SW480 (cell line): ENCODE data around the gene MPG.

Source experiments
- DNase-seq: peaks from one replicate; pipeline ENCODE4 v3.0.0-alpha.2; 2016; ENCODE audit warnings: low spot score

MPG gene

DNA sequence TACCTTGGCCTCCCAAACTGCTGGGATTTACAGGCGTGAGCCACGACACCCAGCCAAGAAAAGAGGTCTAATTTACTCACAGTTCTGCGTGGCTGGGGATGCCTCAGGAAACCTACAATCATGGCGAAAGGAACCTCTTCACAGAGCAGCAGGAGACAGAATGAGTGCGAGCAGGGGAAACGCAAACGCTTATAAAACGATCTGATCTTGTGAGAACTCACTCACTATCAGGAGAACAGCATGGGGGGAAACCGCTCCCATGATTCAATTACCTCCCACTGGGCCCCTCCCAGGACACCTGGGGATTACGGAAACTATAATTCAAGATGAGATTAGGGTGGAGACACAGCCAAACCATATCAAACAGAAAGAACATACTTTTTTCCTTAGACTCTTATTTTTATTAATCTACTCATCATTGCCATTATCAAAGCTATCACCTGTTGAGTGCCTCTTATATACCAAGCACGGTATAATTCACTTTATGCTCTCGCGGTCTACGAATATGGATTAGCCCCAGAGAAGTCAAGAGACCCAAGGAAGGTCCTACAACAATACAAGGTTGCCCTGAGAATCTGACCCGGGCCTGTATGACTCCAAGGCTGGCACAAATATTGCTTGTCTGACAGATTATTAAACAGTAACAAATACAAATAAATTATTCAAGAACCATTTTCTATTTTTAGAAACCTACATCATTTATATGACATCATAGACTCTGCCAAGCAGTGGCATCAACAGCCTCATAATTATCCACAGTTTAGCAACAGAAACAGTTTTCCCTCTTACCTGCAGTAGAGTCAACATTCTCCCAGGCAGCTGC, 27.0 kb upstream of the MPG start:
- no peak for DNase-seq

DNA sequence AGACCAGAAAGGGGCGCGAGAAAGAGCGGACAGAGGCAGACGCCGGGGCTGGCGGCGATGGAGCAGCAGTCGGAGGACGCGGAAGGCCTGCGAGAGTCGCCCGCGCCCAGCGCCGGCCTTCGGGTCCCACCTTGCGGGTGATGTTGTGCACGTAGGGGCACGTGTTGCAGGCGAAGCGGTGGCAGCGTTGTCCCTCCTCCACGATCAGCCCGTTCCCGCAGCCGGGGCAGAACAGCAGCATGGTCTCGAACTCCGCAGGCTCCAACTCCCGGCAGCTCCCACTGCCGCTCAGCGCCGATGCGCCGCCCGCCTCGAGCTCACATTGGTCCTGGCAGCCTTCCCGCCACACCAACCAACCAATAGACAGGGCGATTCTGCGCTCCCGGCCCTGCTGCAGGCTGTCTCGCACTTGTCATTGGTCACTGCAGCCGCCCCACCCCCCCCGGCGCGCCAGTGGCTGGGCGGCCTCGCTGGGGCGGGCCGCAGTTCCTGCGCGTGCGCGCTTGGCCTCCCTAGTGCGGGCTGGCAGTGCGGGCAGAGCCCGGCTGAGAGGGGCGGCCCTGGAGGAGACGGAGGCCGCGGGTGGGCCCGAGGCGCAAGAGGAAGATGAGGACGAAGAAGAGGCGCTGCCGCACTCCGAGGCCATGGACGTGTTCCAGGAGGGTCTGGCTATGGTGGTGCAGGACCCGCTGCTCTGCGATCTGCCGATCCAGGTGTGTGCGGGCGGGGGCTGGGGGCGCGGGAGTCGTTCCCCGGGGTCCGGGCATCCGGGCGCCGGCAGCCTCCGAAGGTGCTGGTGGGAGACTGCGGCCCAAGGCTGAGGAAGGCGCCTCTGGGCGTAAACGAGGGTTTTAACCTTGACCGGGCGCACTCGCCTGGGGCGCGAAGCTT, 24.4 kb upstream of the MPG start, which contains the start of the genes POLR3K and SNRNP25:
Gene POLR3K (minus strand): TSS at position 263 of the 891 bp plus-strand sequence. CDS start 22 bp downstream, at position 241.
Gene SNRNP25 (plus strand): TSS at position 483 of the 891 bp plus-strand sequence. CDS start 189 bp downstream, at position 672.
- DNase-seq: peak; percentile 97

DNA sequence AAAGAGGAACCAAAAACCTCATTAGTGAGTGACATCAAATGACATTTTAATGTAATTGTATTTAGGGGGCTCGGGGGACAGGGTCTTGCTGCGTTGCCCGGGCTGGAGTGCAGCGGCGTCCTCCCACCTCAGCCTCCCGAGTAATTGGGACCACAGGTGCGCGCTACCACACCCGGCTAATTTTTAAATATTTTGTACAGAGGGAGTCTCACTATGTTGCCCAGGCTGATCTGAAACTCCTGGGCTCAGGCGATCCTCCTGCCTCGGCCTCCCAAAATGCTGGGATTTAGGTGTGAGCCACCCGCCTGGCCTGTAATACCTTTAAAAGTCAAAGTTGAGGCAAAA, 23.8 kb upstream of the MPG start:
- no peak for DNase-seq

DNA sequence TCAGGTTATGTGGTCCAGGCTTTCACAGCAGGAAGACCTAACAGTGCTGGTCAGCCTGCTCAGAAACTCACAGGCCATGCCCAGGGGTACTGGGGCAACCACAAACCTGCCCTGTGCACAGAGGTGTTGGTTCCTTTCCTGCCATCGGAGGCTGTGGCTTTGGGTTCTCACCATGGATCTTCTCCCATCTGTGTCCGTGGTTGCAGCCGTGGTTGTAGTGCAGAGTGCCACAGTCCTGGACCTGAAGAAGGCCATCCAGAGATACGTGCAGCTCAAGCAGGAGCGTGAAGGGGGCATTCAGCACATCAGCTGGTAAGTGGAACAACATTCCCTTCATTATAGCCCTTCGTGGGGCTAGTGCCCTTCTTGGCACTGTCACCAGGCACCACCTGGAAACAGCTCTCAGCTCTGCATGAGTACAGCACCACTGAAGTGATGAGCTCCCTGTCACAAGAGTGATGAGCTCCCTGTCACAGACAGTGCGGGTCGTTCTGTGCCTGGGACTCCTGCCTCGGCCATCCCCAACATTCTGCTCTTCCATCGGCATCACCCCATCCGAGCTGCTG, 22.4 kb upstream of the MPG start:
- no peak for DNase-seq

DNA sequence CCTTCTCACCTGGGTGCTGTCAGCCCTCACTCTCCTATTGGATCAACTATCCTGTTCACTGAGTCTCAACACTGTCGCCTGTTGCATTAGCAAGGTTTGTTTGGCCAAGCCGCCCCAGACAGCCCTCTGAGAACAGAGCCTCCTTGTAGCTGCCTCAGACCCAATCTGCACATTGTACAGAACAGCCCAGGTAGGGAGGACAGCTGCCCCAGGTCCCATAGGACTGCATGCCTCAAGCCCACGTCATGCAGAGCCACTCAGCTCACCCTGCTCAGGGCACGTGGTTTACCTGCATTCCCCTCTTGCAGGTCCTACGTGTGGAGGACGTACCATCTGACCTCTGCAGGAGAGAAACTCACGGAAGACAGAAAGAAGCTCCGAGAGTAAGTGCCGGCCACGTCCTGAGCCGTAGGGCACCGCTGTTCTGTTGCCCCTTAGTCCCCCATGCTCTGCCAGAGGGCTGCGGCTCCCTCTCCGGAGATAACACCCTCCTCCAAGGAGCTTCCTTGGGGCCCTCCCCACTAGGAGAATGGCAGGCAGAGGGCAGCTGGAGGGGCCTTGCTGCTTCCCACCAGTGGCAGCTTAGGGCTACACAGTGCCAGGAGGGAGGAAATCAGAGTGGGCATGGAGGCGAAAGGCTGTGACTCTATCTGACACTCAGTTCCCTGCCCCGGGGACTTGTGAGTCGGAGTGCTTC, 21.6 kb upstream of the MPG start:
- no peak for DNase-seq

DNA sequence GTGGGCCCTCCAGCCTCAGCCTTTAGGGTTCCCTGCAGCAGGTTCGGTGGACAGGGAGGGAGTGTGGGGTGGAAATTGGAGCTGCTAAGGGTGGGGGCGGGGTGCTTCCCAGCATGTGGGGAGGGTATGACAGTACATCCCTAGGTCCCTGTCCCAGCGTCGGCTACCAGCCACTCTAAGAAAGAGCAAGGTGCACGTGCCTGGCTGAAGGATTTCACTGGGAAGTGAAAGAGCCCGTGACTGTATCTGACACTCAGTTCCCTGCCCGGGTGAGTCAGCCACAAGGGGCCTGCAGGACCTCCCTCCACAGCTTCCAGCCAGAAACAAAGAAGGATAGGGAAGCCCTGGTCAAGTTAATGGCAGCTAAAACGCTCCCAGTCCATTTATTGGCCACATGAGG, 20.3 kb upstream of the MPG start:
- no peak for DNase-seq

DNA sequence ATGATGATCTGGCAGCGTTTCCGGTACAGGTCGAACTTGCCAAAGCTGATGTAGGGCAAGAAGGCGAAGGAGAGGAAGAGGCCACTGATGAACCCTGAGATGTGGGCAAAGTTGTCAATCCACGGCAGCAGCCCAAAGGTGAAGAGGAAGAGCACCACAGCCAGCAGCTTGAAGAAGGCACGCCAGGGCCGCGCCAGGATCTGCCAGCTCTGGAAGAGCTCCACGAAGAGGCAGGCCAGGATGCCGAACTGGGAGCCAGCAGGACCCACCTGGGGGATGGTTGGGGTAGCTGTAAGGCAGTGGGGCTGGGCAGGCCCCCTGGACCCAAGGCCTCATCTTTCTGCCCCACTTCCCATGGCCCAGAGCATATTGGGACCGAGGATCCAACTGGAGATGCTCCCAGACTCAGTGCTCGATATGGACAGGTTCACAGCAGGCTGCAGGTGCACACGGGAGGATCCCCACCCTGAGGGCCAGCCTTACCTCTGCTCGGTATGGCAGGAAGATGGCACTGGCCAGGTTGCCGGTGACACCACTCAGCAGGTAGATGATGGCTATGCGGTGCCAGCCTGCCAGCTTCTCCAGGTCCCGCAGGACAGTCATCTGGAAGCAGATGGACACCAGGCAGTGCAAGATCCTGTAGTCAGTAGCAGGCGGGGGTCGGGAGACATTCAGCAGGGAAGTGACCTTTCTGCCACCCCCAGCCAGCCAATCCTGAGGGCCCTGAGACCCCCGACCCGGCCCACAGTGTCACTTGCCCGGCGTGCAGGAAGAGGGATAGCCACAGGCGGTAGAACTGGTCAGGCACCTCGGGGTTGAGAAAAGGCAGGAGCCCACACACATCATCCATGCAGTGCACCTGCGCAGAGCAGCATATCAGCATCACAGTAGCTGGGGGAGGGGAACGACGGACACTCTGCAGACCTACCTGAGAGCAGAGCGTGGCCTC, 19.3 kb upstream of the MPG start:
- no peak for DNase-seq

DNA sequence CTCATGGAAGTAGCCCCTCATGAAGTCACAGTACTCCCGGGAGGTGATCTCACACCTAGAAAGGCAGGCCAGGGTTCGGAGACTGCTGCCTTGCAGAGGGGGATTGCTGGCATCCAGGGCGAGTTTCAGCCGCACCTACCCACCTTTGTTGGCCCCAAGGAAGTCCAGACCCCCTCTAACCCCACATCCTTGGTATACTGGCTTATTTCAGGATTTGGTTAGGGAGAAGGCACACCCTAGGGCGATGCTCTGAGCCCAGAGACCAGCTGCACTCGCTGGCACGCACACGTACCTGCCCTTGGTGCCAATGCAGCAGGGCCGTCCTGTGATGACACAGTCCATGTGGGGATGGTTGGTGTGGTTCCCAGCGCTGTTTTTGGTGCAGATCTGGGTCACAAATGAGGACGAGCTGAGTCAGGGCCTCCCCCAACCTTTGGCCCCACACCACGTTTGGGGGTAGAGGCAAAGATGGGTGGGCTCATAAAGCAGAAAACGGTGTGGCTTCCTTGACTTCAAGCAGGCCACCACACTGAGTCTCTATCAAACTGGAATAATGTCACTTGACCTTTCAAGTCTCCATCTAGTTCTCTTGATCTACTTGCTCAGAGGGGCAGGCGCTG, 18.5 kb upstream of the MPG start:
- no peak for DNase-seq

DNA sequence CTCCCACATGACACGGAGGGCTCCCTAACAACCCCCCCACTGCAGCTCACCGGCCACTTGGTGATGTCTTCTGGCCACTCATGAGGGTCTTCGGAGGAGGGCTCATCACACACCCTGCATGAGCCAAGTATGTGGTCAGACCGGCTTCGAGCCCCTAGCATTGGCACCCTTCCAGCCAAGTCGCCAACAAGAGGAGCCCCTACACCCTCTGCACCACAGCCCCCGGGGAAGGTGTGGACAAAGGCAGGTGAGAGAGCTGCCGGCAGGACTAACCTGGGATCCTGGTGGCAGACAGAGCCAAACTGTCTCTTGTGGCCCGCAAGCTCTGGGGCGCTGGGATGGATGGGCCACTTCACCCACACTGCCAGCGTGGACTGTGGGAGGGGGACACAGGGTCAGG, 17.9 kb upstream of the MPG start:
- DNase-seq: no peak

DNA sequence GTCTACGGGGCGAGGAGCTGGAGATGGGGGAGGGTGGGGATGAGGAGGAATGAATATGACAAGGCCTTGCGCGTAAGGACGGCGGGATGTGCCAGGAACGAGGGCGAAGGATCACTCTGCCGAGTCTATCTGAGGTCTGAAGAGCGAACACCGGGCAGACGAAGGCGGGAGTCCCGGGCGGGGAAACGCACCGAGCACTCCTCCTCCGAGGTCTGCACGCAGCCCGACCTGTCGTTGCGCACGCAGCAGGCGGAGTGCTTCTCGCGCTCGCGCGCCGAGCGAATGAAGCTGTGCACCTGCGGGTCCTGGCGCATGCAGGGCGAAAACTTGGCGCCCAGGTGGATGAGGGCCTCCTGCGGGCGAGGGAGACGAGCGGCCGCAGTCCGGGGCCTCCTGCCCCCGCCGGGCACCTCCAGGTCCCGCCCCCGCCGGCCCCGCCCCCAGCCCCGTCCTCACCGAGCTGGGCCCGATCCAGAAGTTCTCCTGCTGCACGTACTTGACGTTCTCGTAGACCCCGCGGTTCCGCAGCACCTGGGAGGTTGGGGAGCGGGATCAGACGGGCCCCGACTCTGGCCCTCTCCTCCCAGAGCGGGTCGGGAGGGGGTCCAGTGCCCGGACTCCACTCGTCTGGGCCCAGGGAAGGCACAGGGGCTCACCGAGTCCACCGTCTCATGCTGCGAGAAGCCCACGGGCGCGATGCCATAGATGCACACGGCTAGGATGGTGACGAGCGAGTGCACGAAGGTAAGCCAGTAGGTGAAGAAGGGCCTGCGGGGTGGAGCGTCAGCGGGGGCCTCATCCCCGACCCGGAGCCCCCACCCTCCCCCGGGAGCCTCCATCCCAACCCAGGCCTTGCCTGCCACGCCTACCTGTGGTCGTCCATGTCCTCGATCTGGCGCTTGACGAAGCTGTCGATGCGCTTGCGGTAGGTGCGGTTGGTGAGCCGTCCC, 16.8 kb upstream of the MPG start:
- no peak for DNase-seq

DNA sequence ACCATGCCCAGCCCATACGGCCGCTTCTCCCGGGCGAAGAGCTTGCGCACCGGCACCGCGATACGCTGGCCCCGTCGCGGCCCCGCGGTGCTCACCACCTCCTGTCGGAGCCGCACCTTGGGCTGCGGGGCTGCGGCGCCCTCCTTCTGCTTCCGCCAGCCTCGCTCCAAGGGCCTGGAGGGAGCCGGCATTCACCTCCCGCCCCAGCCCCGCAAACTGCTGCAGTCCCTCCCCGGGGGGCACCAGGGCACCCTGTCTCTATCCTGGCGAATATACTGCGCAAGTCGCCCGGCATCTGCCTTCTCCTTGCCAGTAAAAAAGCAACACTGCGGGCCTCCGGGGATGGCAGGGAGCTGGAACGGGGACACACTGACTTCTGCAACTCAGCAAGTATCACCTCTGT, 16.1 kb upstream of the MPG start:
- DNase-seq: no peak

DNA sequence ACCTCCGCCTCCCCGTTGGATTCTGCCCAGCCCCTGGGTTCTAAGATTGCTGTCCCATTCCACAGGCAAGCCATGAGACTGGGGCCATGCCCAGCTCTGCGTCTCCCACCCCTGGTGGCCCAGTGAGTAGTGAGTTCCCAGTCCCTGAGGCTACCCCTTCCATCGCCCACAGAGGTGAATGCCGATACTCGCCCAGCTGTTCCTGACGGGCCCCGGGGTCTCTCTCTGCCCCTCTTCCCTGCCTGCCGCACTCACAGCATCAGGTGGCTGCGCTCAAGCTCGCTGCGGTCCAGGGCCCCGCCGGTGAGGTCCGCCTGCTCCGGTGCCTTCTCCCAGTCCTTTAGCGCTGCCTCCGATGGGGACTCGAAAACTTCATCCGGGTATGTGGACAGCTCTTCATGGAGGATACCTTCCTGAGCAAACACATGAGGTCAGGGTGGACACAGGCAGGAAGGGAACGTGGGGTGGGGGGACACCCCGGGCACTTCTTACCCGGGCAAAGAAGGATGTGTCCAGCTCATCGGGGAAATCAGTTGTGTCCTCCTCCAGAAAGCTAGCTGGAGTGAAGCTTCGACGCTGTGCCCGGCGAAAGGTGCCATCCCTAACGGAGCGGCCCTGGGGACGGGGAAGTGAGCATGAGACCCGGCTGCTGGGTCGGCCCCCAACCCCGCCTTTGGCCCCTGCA, 15.6 kb upstream of the MPG start:
- DNase-seq: no peak

DNA sequence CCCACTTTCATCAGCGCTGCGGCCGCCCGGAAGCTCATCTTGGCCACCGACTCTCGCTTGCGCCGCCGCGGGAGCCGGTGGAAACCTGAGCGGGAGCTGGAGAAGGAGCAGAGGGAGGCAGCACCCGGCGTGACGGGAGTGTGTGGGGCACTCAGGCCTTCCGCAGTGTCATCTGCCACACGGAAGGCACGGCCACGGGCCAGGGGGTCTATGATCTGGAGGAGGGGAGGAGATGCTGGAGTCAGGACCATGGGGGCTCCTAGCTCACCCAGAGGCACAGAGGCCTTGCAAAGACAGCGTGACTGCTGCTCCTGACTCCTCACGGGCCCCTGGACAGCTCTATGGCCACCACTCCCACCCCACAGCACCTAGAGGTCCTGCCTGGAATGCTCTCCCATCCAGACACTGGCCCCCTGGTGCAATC, 15.0 kb upstream of the MPG start:
- DNase-seq: no peak

DNA sequence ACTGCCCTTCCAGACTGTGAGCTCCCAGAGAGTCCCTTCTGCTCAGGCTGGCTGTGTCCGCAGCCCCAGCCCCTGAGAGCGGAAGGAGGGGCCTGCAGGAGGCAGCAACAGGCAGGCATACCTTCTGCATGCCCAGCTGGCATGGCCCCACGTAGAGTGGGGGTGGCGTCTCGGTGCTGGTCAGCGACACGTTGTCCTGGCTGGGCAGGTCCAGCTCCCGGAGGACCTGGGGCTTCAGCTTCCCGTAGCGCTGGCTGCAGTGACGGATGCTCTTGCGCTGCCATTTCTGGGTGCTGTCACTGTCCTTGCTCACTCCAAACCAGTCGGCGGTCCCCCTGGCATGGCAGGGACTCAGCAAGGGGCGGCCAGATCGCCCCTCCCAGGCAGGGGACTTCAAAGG, 14.6 kb upstream of the MPG start:
- no peak for DNase-seq

DNA sequence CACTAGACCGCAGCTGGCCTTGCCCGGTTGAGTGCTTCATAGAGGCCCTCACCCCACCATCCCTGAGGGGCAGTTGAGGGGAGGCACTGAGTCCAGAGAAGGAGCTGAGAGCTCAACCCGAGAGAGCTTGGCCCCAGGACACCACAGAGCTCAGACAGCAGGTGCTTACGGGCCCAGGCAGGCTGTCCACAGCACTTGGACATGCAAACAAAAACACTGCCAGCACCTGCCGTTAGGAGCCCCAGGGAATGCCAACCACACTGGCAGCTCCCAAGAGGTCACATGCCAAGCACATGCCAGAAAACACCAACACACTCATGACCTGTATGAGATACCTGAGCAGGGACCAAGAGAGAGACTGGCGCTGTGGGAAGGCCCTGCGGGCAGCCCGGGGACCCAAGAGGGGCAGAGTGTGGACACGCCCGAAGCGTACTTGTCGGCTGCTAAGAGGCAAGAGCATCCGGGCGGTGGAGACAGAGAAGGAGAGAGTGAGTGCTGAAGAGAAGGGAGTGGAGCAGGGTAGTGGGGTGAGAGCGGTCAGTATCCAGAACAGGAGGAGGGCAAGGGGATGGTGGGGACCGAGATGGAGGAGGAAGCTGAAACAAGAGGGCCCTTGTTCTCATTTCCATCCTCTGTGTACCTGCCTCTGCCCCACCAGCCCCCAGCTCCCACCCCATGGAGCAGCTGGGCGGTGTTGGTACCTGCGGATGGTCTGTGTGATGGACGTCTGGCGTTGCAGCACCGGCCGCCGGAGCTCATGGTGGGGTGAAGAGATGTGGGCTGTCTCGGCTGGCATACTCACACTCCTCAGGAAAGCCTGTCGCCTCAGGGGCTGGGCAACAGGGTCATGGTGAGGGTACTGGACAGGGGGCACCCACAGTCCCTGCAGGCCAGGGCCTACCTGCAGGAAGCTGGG, 13.8 kb upstream of the MPG start:
- no peak for DNase-seq

DNA sequence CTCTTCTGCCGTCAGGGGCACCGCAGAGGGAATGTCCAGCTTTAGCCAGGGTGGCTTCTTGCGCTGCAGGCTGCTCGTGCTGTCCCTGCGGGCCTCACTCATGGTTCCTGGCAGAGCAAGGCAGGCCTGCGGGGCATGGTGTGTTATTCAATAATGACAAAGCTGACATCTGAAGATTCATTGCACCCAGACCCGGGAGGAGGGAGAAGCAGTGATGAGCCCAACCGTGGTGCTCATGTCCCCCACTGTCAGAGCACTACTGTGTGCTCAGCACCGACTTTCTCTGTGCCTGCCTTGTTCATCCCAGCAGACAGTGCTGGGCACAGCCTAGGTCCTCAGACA, 13.1 kb upstream of the MPG start:
- DNase-seq: no peak

DNA sequence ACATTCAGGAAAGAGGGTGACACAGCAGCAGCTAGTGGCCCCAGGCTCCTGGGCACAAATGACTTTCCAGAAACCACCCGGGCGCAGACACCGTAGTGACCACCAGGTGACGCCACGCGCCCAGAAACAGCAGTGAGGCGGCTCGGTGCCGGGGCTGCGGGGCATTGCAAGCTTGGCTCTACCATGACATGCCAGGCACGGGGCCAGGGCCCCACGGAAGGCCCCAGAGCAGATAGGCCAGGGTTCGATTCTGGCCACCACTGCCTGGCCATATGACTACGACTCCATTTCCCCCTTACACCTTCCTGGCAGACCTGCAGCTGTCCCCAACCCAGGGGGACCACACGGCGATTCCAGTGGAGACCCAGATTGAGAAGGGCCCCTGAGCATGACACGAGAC, 12.3 kb upstream of the MPG start:
- peak; percentile 53 for DNase-seq
